Measurements from ENCODE around the gene GLT8D1. TPM values are rescaled to one million over a fixed set of nuclear protein-coding genes. Genes with fewer than 3 reads are reported as not detected.

The GLT8D1 gene
- total and polyA plus RNA-seq, 9 of the 15 experiments (the other 6 are each of a cell fraction or from before 2014, with no cell fraction given), result 14.1 to 65.9 (median 33.7) TPM

DNA sequence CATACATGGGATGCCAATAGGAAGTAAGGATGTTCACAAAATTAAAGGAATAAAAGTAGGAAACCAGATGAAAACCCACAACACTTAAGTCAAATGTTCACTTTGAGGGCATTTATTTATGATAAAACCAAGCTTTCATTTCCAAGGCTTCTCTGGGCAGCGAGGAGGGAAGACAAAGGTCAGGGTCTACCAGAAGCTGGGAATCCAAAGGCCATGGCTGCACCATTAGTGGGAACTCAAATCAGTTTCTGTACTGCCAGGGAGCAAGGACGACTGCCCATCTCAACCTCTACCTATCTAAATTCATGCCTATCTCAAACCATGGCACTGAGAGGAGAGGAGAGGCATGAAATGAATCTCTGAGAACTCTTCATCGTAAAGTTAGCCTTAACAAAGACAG lies 42.5 kb downstream of the GLT8D1 start (continued):
- TF ChIP-seq, protein P1, sequence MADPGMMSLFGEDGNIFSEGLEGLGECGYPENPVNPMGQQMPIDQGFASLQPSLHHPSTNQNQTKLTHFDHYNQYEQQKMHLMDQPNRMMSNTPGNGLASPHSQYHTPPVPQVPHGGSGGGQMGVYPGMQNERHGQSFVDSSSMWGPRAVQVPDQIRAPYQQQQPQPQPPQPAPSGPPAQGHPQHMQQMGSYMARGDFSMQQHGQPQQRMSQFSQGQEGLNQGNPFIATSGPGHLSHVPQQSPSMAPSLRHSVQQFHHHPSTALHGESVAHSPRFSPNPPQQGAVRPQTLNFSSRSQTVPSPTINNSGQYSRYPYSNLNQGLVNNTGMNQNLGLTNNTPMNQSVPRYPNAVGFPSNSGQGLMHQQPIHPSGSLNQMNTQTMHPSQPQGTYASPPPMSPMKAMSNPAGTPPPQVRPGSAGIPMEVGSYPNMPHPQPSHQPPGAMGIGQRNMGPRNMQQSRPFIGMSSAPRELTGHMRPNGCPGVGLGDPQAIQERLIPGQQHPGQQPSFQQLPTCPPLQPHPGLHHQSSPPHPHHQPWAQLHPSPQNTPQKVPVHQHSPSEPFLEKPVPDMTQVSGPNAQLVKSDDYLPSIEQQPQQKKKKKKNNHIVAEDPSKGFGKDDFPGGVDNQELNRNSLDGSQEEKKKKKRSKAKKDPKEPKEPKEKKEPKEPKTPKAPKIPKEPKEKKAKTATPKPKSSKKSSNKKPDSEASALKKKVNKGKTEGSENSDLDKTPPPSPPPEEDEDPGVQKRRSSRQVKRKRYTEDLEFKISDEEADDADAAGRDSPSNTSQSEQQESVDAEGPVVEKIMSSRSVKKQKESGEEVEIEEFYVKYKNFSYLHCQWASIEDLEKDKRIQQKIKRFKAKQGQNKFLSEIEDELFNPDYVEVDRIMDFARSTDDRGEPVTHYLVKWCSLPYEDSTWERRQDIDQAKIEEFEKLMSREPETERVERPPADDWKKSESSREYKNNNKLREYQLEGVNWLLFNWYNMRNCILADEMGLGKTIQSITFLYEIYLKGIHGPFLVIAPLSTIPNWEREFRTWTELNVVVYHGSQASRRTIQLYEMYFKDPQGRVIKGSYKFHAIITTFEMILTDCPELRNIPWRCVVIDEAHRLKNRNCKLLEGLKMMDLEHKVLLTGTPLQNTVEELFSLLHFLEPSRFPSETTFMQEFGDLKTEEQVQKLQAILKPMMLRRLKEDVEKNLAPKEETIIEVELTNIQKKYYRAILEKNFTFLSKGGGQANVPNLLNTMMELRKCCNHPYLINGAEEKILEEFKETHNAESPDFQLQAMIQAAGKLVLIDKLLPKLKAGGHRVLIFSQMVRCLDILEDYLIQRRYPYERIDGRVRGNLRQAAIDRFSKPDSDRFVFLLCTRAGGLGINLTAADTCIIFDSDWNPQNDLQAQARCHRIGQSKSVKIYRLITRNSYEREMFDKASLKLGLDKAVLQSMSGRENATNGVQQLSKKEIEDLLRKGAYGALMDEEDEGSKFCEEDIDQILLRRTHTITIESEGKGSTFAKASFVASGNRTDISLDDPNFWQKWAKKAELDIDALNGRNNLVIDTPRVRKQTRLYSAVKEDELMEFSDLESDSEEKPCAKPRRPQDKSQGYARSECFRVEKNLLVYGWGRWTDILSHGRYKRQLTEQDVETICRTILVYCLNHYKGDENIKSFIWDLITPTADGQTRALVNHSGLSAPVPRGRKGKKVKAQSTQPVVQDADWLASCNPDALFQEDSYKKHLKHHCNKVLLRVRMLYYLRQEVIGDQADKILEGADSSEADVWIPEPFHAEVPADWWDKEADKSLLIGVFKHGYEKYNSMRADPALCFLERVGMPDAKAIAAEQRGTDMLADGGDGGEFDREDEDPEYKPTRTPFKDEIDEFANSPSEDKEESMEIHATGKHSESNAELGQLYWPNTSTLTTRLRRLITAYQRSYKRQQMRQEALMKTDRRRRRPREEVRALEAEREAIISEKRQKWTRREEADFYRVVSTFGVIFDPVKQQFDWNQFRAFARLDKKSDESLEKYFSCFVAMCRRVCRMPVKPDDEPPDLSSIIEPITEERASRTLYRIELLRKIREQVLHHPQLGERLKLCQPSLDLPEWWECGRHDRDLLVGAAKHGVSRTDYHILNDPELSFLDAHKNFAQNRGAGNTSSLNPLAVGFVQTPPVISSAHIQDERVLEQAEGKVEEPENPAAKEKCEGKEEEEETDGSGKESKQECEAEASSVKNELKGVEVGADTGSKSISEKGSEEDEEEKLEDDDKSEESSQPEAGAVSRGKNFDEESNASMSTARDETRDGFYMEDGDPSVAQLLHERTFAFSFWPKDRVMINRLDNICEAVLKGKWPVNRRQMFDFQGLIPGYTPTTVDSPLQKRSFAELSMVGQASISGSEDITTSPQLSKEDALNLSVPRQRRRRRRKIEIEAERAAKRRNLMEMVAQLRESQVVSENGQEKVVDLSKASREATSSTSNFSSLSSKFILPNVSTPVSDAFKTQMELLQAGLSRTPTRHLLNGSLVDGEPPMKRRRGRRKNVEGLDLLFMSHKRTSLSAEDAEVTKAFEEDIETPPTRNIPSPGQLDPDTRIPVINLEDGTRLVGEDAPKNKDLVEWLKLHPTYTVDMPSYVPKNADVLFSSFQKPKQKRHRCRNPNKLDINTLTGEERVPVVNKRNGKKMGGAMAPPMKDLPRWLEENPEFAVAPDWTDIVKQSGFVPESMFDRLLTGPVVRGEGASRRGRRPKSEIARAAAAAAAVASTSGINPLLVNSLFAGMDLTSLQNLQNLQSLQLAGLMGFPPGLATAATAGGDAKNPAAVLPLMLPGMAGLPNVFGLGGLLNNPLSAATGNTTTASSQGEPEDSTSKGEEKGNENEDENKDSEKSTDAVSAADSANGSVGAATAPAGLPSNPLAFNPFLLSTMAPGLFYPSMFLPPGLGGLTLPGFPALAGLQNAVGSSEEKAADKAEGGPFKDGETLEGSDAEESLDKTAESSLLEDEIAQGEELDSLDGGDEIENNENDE (IDR thresholded peaks at IDR 0.05; ENCODE audit: low read depth, low read length), result no peak
- no peak for TF ChIP-seq PHTF2 (CRISPR knock-in tag; IDR thresholded peaks at IDR 0.05)
- TF ChIP-seq POLR2AphosphoS2 (IDR thresholded peaks at IDR 0.05; ENCODE audit: low read length), result no peak
- TF ChIP-seq ZNF444 (CRISPR knock-in tag; IDR thresholded peaks at IDR 0.05), result no peak
- TF ChIP-seq ARID2 (IDR thresholded peaks at IDR 0.05), result no peak
- TF ChIP-seq CEBPG (CRISPR knock-in tag; IDR thresholded peaks at IDR 0.05), result no peak
- TF ChIP-seq CEBPG (tag; conservative IDR thresholded peaks at IDR 0.05 in 1 of 2, IDR thresholded peaks at IDR 0.05 in 1 of 2), result no peak
